HG02588 (cell line): ENCODE measurements around the gene SAYSD1.

Experiments
- ATAC-seq: cut with Tn5 transposase; IDR thresholded peaks from one replicate; pipeline ENCODE4 v1.9.1; 2021; ENCODE audit warnings: mild to moderate bottlenecking, moderate library complexity; ENCODE audit not compliant: unreplicated experiment

SAYSD1 gene

DNA sequence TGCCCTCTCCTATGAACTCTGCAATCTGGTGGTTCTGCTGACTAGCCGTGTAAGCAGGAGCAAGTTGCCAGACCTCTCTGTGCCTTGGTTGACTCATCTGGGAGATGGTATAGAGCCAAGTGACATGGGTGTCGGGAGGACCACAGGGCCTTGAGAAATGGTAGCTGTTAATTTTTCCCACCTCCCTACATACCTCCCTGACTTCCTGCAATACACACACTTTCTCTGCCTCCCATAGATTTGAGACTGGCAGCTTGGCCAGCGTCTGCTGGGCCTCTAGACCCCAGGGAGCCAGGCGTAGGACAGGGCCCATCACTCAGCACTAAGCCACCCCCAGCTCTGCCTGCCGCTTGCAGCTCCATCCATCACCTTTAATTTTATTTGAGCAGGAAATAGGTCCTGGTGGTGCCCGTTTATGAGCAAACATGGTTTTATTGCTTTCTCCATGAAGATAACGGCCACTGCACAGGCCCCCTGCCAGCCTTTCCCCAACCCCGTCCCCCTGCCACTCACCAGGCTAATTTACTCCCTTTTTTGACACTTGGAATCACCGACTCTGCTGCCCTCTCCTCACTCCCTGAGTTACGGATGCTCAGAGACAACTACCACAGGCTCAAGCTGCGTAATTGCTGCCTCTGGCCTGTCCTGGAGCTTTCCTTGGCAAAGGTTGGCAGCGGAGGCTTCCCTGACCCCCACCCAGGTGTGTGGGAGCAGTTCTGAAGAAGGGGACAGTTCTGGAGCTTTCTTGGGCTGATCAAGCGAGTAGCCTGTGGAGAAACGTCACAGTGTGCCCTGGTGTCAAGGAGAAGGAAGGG lies 55.3 kb downstream of the SAYSD1 start:
- no peak for ATAC-seq

DNA sequence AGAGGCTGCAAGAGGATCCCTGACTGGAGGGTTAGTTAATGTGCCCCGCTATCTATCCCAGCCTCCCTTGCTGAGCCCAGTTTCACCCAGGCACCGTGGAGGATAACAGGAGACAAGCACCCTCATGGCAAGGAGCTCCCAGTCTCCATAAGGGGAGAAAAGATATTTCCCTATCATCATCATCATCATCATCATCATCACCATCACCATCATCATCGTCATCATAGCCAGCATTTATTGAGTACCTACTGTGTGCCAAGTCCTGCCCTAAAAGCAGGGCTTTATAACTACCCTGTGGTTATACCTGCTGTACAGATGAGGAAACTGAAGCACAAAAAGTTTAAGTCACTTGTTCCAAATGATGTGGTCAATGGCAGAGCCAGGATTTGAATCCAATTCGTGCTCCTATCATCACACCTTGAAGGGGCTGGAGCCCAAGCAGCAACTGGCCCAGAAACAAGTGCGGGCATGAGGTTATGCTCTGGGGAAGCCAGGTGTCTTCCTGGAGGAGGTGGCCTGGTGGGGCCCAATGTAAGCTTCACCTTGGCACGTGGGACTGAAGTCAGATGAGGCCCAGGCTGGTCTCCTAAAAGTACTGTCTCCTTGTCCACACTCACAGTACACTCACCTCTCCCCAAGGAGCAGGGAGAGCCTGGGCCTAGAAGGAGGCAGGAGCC lies 56.4 kb downstream of the SAYSD1 start:
- no peak for ATAC-seq

DNA sequence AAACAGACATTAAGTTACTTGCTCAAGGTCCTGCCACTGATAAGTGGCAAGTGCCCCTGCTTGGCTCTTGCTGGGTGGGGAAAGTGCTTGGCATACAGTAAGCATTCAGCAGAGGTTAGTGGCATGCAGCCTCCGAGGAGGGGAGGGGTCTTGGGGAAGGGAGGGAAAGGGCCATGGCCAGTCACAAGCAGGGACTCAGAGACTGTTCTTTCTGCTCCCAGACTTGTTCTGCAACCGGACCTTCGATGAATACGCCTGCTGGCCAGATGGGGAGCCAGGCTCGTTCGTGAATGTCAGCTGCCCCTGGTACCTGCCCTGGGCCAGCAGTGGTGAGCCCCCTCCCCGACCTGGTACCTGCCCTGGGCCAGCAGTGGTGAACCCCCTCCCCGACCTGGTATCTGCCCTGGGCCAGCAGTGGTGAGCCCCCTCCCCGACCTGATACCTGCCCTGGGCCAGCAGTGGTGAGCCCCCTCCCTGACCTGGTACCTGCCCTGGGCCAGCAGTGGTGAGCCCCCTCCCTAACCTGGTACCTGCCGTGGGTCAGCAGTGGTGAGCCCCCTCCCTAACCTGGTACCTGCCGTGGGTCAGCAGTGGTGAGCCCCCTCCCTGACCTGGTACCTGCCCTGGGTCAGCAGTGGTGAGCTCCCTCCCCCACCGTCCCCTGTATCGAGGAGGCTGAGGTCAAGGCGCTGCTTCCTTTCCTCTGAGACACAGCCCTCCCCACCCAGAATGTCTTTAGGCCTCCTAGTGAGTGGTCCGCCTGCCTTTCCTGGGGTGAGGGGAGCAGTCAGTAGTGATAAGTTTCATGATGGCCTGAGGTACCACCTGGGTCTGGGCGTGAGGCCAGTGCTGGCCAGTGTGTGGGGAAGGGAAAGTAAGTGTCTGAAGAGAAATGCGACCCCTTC lies 57.5 kb downstream of the SAYSD1 start:
- no peak for ATAC-seq

DNA sequence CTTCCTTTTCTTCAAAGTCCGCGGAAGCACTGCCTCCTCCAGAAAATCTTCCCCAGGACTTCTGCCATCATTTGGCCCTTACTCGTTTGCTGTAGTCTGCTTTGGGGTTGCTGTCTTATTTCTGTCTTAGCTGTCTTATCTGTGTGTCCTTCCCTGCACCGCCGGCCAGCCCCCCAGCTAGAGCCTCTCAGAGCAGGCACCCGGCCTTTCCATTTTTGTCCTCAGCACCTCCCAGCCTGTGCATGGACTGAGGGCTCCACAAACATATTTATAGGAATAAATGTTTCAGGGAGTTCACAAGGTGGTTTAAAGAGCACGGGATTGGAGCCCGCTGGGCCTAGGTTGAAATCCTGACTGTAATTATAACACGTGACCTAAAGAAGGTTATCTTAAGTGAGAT lies 58.3 kb downstream of the SAYSD1 start:
- no peak for ATAC-seq

DNA sequence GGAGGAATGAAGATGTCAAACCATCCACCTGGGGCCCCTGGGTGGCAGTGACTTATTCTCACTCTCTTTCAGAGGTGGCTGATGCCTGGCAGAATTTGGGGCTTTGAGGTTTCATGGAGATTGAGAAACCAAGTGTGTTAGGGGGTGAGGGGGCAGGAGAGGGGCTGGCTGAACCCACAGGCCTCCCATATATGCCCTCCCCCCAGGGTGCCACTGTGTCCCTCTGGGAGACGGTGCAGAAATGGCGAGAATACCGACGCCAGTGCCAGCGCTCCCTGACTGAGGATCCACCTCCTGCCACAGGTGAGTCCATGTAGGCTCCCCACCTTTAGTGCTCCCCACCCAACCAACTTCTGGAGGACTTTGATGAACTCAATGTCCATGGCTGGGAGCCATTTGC lies 58.8 kb downstream of the SAYSD1 start:
- no peak for ATAC-seq

DNA sequence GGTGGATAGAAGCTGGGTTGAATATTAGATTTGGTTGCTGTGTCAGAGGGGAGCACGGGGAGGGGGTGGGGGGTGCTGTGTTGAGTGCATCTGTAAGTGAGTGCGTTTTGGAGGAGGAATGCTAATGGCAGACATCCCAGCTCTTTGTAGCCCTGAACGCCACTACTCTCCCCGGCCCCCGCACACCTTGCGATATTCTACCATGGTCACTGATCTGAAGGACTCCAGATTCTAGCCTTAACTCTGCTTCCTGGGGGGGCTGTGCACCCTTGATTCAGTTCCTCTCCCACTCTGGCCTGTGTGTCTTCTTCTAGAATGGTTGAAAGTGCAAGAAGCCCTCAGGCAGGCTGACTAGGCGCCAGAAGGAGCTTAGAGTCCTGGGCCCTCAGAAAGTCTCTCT lies 59.3 kb downstream of the SAYSD1 start:
- ATAC-seq: no peak

DNA sequence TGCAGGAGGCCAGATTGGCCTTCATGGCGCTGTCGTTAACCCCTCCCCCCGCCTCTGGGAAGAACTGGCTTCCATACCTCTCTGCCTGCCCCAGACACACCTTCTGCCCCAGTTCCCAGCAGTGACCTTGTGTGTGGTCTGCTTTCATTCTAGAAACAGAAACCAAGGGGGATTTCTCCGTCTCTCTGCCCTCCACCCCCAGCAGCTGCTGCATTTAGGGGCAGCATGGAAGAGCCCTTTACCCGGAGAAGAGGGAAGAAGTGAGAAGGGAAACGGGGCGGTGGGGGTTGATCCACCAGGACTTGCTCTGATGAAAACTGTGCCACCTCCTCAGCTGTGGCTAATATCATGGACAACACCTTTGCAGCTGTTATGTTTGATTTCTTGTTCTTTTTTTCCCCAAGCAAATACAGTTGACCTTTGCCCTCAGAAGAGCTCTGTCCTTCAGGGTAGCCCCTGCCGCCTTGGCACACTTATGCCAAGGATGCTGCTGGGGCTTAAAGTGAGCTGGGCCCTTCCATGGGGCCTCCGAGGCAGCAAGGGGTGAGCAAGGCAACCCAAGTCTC lies 60.3 kb downstream of the SAYSD1 start:
- ATAC-seq: no peak
